SU-DHL-6 (cell line): ENCODE data around the gene ERVFRD-1.

Experiments used
- H2AFZ ChIP-seq: fragments of 200-600 bp; sonication (generic); 2 replicates; pipeline ENCODE4 v1.6.1; 2014; ENCODE audit warnings: low read depth, mild to moderate bottlenecking, moderate library complexity, mixed read lengths, antibody characterized with exemption, low read length; ENCODE audit not compliant: severe bottlenecking
- H3F3A ChIP-seq: fragments of 200-600 bp; shearing (Covaris generic); 2 replicates; pipeline ENCODE4 v1.6.0; 2016; ENCODE audit warnings: antibody characterized with exemption, mild to moderate bottlenecking; ENCODE audit not compliant: insufficient read depth
- H3K27ac ChIP-seq: fragments of 200-600 bp; sonication (generic); 2 replicates; pipeline ENCODE4 v1.5.1; 2016; ENCODE audit warnings: low read depth, mild to moderate bottlenecking, low read length, moderate library complexity, mixed read lengths
- H3K27me3 ChIP-seq: fragments of 200-600 bp; sonication (generic), shearing (Covaris generic); 2 replicates; pipeline ENCODE4 v1.6.0; 2014; ENCODE audit warnings: mild to moderate bottlenecking, low read length
- H3K36me3 ChIP-seq: fragments of 200-600 bp; sonication (generic); 2 replicates; pipeline ENCODE4 v1.6.1; 2014; ENCODE audit warnings: mild to moderate bottlenecking, low read length, mixed read lengths
- H3K4me2 ChIP-seq: fragments of 300-600, 200-600 bp; shearing (Covaris generic), sonication (generic); 2 replicates; pipeline ENCODE4 v1.6.0; 2014; ENCODE audit warnings: low read length, low read depth, mild to moderate bottlenecking; ENCODE audit not compliant: poor library complexity, severe bottlenecking
- H3K4me3 ChIP-seq: fragments of 200-600 bp; sonication (generic); 2 replicates; pipeline ENCODE4 v1.5.1; 2014; ENCODE audit warnings: antibody characterized with exemption, low read length, mild to moderate bottlenecking, mixed read lengths; ENCODE audit not compliant: insufficient read depth, poor library complexity, severe bottlenecking
- H3K79me2 ChIP-seq: fragments of 200-600 bp; sonication (generic); 2 replicates; pipeline ENCODE4 v1.6.1; 2014; ENCODE audit warnings: mild to moderate bottlenecking, low read length, moderate library complexity; ENCODE audit not compliant: insufficient read depth
- H3K9ac ChIP-seq: fragments of 200-600 bp; sonication (generic); 2 replicates; pipeline ENCODE4 v1.7.0; 2014; ENCODE audit warnings: mild to moderate bottlenecking, low read length
- H3K9me2 ChIP-seq: fragments of 200-600 bp; sonication (generic); replicated peaks from 2 replicates; pipeline ENCODE4 v1.6.1; 2014; ENCODE audit warnings: low read length; ENCODE audit not compliant: insufficient read depth
- H3K9me3 ChIP-seq: fragments of 200-600 bp; sonication (generic); 2 replicates; pipeline ENCODE4 v1.6.1; 2014; ENCODE audit warnings: low read length, mixed read lengths; ENCODE audit not compliant: insufficient read depth
- H4K20me1 ChIP-seq: fragments of 200-600 bp; sonication (generic); 2 replicates; pipeline ENCODE4 v1.6.1; 2014; ENCODE audit warnings: low read depth, mild to moderate bottlenecking, antibody characterized with exemption, low read length, moderate library complexity, mixed read lengths
- EZH2phosphoT487 ChIP-seq: fragments of 200-600 bp; sonication (generic), shearing (Covaris generic); conservative IDR thresholded peaks from 2 replicates; pipeline ENCODE4 v1.6.1; 2018; ENCODE audit warnings: mild to moderate bottlenecking, antibody characterized with exemption, low read length, moderate library complexity, mixed read lengths
- TF ChIP-seq, protein P1 (sequence below): fragments of 200-600 bp; sonication (generic); IDR thresholded peaks from one replicate; pipeline ENCODE4 v1.5.1; 2017; ENCODE audit warnings: antibody characterized with exemption, mild to moderate bottlenecking, low read length, moderate library complexity; ENCODE audit not compliant: insufficient read depth, poor library complexity, severe bottlenecking

ERVFRD-1 gene

DNA sequence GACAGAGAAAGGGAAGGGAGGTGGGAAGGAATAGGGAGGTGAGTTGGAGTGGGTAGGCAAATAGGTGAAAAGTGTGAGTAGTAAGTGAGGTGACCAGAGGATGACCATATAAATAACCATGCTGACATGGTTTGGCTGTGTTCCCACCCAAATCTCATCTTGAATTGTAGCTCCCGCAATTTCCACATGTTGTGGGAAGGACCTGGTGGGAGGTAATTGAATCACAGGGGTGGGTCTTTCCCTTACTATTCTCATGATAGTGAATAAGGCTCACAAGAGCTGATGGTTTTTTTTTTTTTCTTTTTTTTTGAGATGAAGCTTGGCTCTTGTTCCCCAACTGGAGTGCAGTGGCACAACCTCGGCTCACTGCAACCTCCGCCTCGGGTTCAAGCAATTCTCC lies 39.4 kb downstream of the ERVFRD-1 start:
- Histone ChIP-seq H4K20me1 (no peaks in the 10 kb centered on the region), H3K27me3 (no peaks in the 10 kb centered on the region), H3K27ac (no peak overlapping the region), H3K9me2 (no peaks in the 10 kb centered on the region), H3K36me3 (no peaks in the 10 kb centered on the region), H2AFZ (no peak overlapping the region), H3K9ac (no peak overlapping the region), H3K4me3 (no peak overlapping the region), H3K9me3 (no peaks in the 10 kb centered on the region), H3K4me2 (no peak overlapping the region), H3K79me2 (no peaks in the 10 kb centered on the region), H3F3A (no peaks in the 10 kb centered on the region)
- TF ChIP-seq EZH2phosphoT487 = no peak
- TF ChIP-seq, protein P1, sequence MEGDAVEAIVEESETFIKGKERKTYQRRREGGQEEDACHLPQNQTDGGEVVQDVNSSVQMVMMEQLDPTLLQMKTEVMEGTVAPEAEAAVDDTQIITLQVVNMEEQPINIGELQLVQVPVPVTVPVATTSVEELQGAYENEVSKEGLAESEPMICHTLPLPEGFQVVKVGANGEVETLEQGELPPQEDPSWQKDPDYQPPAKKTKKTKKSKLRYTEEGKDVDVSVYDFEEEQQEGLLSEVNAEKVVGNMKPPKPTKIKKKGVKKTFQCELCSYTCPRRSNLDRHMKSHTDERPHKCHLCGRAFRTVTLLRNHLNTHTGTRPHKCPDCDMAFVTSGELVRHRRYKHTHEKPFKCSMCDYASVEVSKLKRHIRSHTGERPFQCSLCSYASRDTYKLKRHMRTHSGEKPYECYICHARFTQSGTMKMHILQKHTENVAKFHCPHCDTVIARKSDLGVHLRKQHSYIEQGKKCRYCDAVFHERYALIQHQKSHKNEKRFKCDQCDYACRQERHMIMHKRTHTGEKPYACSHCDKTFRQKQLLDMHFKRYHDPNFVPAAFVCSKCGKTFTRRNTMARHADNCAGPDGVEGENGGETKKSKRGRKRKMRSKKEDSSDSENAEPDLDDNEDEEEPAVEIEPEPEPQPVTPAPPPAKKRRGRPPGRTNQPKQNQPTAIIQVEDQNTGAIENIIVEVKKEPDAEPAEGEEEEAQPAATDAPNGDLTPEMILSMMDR = no peak

DNA sequence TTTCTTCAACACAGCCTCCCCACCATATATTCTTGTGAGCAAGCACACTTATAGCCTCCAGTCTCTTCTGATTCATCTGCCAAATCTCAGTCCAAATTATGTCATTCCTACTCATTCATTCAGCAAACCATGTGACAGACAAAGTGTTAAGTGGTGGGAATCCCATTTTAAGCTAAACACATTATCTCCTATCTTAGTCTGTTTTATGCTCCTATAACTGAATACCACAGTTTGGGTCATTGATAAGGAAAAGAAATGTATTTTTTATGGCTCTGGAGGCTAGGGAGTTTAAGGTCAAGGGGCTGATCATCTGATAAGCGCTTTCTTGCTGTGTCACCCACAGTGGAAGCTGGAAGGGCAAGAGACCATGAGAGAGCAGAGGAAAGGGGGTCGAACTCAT lies 41.8 kb downstream of the ERVFRD-1 start:
- H3K36me3 ChIP-seq = no peaks in the 10 kb centered on the region
- no peaks in the 10 kb centered on the region for H3F3A ChIP-seq
- H3K9ac ChIP-seq = no peak overlapping the region
- no peaks in the 10 kb centered on the region for H3K27me3 ChIP-seq
- H3K4me3 ChIP-seq = no peak overlapping the region
- no peak for TF ChIP-seq EZH2phosphoT487
- TF ChIP-seq, protein P1 = no peak
- H3K79me2 ChIP-seq = no peaks in the 10 kb centered on the region
- H2AFZ ChIP-seq = no peak overlapping the region
- H3K4me2 ChIP-seq = no peak overlapping the region
- H3K27ac ChIP-seq = no peak overlapping the region
- H3K9me3 ChIP-seq = no peaks in the 10 kb centered on the region
- H3K9me2 ChIP-seq = no peaks in the 10 kb centered on the region
- H4K20me1 ChIP-seq = no peaks in the 10 kb centered on the region

GRCh38 chr6:11067348-11067747 lies 44.2 kb downstream of the ERVFRD-1 start:
- Histone ChIP-seq H3F3A (no peaks in the 10 kb centered on the region), H3K27ac (no peak overlapping the region), H4K20me1 (no peaks in the 10 kb centered on the region), H3K27me3 (no peaks in the 10 kb centered on the region), H3K79me2 (no peaks in the 10 kb centered on the region), H3K4me3 (no peak overlapping the region), H3K9me2 (no peaks in the 10 kb centered on the region), H2AFZ (no peak overlapping the region), H3K36me3 (no peaks in the 10 kb centered on the region), H3K4me2 (no peak overlapping the region), H3K9me3 (no peaks in the 10 kb centered on the region), H3K9ac (no peak overlapping the region)
- no peak for TF ChIP-seq EZH2phosphoT487
- TF ChIP-seq, protein P1 = no peak
